Measurements from ENCODE around the gene USP24. TPM values are rescaled to one million over a fixed set of nuclear protein-coding genes. Genes with fewer than 3 reads are reported as not detected.

USP24 gene
- total RNA-seq, 4 donors from 2014 or later = 42.7 to 77.1 (median 64.8) TPM

GRCh38 chr1:55073187-55073916 is 141.8 kb downstream of the USP24 start:
- ATAC-seq (ENCODE audit: low FRiP score) (no peak), DNase-seq (ENCODE audit: low spot score) (no peak)
- no peak for TF ChIP-seq CTCF (IDR thresholded peaks at IDR 0.05)

- ATAC-seq (ENCODE audit: low FRiP score) (no peak), DNase-seq (ENCODE audit: low spot score) (no peak)
- TF ChIP-seq CTCF (IDR thresholded peaks at IDR 0.05) = no peak
Observed at GRCh38 chr1:55071477-55071876, 143.7 kb downstream of the USP24 start.

- ATAC-seq (ENCODE audit: low FRiP score) = no peak
- no peak for TF ChIP-seq CTCF (IDR thresholded peaks at IDR 0.05)
- no peak for DNase-seq (ENCODE audit: low spot score)
Observed at GRCh38 chr1:55070293-55071164, 144.6 kb downstream of the USP24 start.

- DNase-seq (ENCODE audit: low spot score) = no peak
- no peak for ATAC-seq (ENCODE audit: low FRiP score)
- TF ChIP-seq CTCF (IDR thresholded peaks at IDR 0.05) = no peak
Observed at GRCh38 chr1:55069280-55069679, 145.9 kb downstream of the USP24 start.

GRCh38 chr1:55068638-55069037 is 146.5 kb downstream of the USP24 start:
- no peak for ATAC-seq (ENCODE audit: low FRiP score)
- no peak for DNase-seq (ENCODE audit: low spot score)
- no peak for TF ChIP-seq CTCF (IDR thresholded peaks at IDR 0.05)

GRCh38 chr1:55067914-55068313 is 147.2 kb downstream of the USP24 start:
- no peak for ATAC-seq (ENCODE audit: low FRiP score)
- no peak for DNase-seq (ENCODE audit: low spot score)
- no peak for TF ChIP-seq CTCF (IDR thresholded peaks at IDR 0.05)

Measured in omental fat pad (tissue), 4 donors.